PFSK-1 (cell line): ENCODE measurements around the gene TPRKB.

ENCODE experiments used
- POLR2AphosphoS5 ChIP-seq: IDR thresholded peaks from 2 replicates; pipeline ENCODE4 v1.6.1; 2012; ENCODE audit warnings: low read depth, mild to moderate bottlenecking, control low read depth, low read length, moderate library complexity
- TF ChIP-seq, protein P1 (sequence below), 2 experiments: IDR thresholded peaks; 2 replicates each; pipeline versions ENCODE4 v1.6.1 to v1.8.0; 2011 to 2012; ENCODE audit warnings: low read depth in 2 of 2, low read length in 2 of 2, control low read depth in 1 of 2, inconsistent platforms in 1 of 2, mild to moderate bottlenecking in 1 of 2, moderate library complexity in 1 of 2; ENCODE audit not compliant: insufficient read depth in 1 of 2

DNA sequence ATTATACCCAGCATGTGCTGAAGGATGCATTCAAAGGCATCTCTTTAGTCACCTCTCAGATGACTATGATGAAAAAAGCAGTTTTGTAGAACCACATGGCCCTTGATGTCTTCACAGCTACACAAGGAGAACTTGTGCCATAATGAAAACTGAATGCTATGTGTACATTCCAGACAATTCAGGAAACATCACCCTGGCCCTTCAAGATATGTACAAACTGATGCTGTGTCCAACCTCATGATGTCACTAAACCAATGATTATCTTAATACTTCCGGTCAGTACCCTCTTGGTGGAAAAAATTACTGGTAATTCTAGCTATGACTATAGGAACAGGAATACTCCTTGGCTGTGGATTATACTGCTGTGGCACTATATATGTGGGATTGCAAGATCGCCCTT lies 22.8 kb upstream of the TPRKB start:
- TF ChIP-seq, protein P1, sequence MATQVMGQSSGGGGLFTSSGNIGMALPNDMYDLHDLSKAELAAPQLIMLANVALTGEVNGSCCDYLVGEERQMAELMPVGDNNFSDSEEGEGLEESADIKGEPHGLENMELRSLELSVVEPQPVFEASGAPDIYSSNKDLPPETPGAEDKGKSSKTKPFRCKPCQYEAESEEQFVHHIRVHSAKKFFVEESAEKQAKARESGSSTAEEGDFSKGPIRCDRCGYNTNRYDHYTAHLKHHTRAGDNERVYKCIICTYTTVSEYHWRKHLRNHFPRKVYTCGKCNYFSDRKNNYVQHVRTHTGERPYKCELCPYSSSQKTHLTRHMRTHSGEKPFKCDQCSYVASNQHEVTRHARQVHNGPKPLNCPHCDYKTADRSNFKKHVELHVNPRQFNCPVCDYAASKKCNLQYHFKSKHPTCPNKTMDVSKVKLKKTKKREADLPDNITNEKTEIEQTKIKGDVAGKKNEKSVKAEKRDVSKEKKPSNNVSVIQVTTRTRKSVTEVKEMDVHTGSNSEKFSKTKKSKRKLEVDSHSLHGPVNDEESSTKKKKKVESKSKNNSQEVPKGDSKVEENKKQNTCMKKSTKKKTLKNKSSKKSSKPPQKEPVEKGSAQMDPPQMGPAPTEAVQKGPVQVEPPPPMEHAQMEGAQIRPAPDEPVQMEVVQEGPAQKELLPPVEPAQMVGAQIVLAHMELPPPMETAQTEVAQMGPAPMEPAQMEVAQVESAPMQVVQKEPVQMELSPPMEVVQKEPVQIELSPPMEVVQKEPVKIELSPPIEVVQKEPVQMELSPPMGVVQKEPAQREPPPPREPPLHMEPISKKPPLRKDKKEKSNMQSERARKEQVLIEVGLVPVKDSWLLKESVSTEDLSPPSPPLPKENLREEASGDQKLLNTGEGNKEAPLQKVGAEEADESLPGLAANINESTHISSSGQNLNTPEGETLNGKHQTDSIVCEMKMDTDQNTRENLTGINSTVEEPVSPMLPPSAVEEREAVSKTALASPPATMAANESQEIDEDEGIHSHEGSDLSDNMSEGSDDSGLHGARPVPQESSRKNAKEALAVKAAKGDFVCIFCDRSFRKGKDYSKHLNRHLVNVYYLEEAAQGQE (IDR thresholded peaks at IDR 0.05; ENCODE audit: insufficient read depth in 1 of 2, low read depth in 2 of 2, low read length in 2 of 2): no peak
- no peak for TF ChIP-seq POLR2AphosphoS5
